Karpas-422 (cell line): Measurements from ENCODE around the gene PCDH9. TPM values are rescaled to one million over a fixed set of nuclear protein-coding genes. Genes with fewer than 3 reads are reported as not detected.
A peak's percentile ranks its signal among the peaks of the same experiment; 100 is the strongest.

Experiments
- DNase-seq: peaks from one replicate; pipeline ENCODE4 v3.0.0-alpha.2; 2015
- H2AFZ ChIP-seq: fragments of 200-600 bp; sonication (generic); 2 replicates; pipeline ENCODE4 v1.6.1; 2014; ENCODE audit warnings: antibody characterized with exemption, low read length, mixed read lengths
- H3K27ac ChIP-seq: fragments of 200-600 bp; sonication (generic); 2 replicates; pipeline ENCODE4 v1.5.1; 2014; ENCODE audit warnings: mild to moderate bottlenecking, low read length, moderate library complexity
- H3K27me3 ChIP-seq: fragments of 200-600 bp; sonication (generic); 2 replicates; pipeline ENCODE4 v1.6.1; 2014; ENCODE audit warnings: low read length, mixed read lengths
- H3K36me3 ChIP-seq: fragments of 200-600 bp; sonication (generic); 2 replicates; pipeline ENCODE4 v1.6.1; 2014; ENCODE audit warnings: low read length, mixed read lengths; ENCODE audit not compliant: insufficient read depth
- H3K4me1 ChIP-seq: fragments of 200-600 bp; sonication (generic); 2 replicates; pipeline ENCODE4 v1.6.1; 2014; ENCODE audit warnings: mild to moderate bottlenecking, low read length, mixed read lengths
- H3K4me2 ChIP-seq: fragments of 200-600 bp; sonication (generic); 2 replicates; pipeline ENCODE4 v1.6.1; 2014; ENCODE audit warnings: low read length, low read depth, mild to moderate bottlenecking; ENCODE audit not compliant: poor library complexity, severe bottlenecking
- H3K4me3 ChIP-seq: fragments of 200-600 bp; sonication (generic); 2 replicates; pipeline ENCODE4 v1.5.1; 2014; ENCODE audit warnings: mild to moderate bottlenecking, antibody characterized with exemption, low read length, mixed read lengths
- H3K79me2 ChIP-seq: fragments of 200-600 bp; sonication (generic); 2 replicates; pipeline ENCODE4 v1.6.1; 2014; ENCODE audit warnings: mild to moderate bottlenecking, low read length, mixed read lengths
- H3K9ac ChIP-seq: fragments of 200-600 bp; sonication (generic); 2 replicates; pipeline ENCODE4 v1.6.0; 2014; ENCODE audit warnings: low read length
- H3K9me2 ChIP-seq: fragments of 200-600 bp; sonication (generic), shearing (Covaris generic); replicated peaks from 2 replicates; pipeline ENCODE4 v1.6.0; 2014; ENCODE audit warnings: mild to moderate bottlenecking, low read length, moderate library complexity; ENCODE audit not compliant: insufficient read depth
- H3K9me3 ChIP-seq: fragments of 300-700, 200-600 bp; sonication (generic); 2 replicates; pipeline ENCODE4 v1.6.1; 2014; ENCODE audit warnings: low read length, mixed read lengths
- H4K20me1 ChIP-seq: fragments of 200-600 bp; sonication (generic); 2 replicates; pipeline ENCODE4 v1.6.1; 2014; ENCODE audit warnings: mild to moderate bottlenecking, antibody characterized with exemption, low read length, low read depth; ENCODE audit not compliant: insufficient read depth
- total RNA-seq: library from RNA; depleted of rRNA; stranded (reverse); fragments of >200 nt; shearing (Covaris generic); gene quantifications from 2 replicates; pipeline ENCODE4 v1.2.3, GENCODE V29; 2014; ENCODE audit warnings: low replicate concordance

PCDH9 gene
- total RNA-seq, 1 experiment from 2014 or later: 5.8 TPM

- Histone ChIP-seq H4K20me1 (no peaks in the 10 kb centered on the region), H3K4me2 (peak overlapping the region; percentile 23), H3K9me2 (no peaks in the 10 kb centered on the region), H3K4me3 (no peak overlapping the region), H3K79me2 (no peaks in the 10 kb centered on the region), H3K9ac (no peak overlapping the region), H3K9me3 (no peaks in the 10 kb centered on the region), H3K4me1 (peaks cover 20% of the 10 kb centered on the region), H3K36me3 (no peaks in the 10 kb centered on the region), H2AFZ (no peak overlapping the region), H3K27me3 (no peaks in the 10 kb centered on the region), H3K27ac (peak overlapping the region; percentile 45; the same call in 1 of the 2 replicates)
- peak; percentile 77 for DNase-seq
Observed at GRCh38 chr13:66492479-66492878, 737.7 kb downstream of the PCDH9 start.

GRCh38 chr13:66491251-66491650 lies 738.9 kb downstream of the PCDH9 start:
- peaks cover 20% of the 10 kb centered on the region for H3K4me1 ChIP-seq
- H2AFZ ChIP-seq: no peak overlapping the region
- no peak for DNase-seq
- H3K79me2 ChIP-seq: no peaks in the 10 kb centered on the region
- no peaks in the 10 kb centered on the region for H4K20me1 ChIP-seq
- no peaks in the 10 kb centered on the region for H3K36me3 ChIP-seq
- H3K4me2 ChIP-seq: no peak overlapping the region
- no peak overlapping the region for H3K27ac ChIP-seq
- H3K9me2 ChIP-seq: no peaks in the 10 kb centered on the region
- H3K27me3 ChIP-seq: no peaks in the 10 kb centered on the region
- no peaks in the 10 kb centered on the region for H3K9me3 ChIP-seq
- H3K9ac ChIP-seq: no peak overlapping the region
- H3K4me3 ChIP-seq: no peak overlapping the region

- Histone ChIP-seq H3K4me2 (no peak overlapping the region), H3K36me3 (no peaks in the 10 kb centered on the region), H4K20me1 (no peaks in the 10 kb centered on the region), H3K9me3 (no peaks in the 10 kb centered on the region), H3K9ac (no peak overlapping the region), H3K27me3 (no peaks in the 10 kb centered on the region), H2AFZ (peak overlapping the region; percentile 79), H3K79me2 (no peaks in the 10 kb centered on the region), H3K4me3 (no peak overlapping the region), H3K4me1 (peaks cover 20% of the 10 kb centered on the region), H3K27ac (no peak overlapping the region), H3K9me2 (no peaks in the 10 kb centered on the region)
- DNase-seq: no peak
Observed at GRCh38 chr13:66489586-66489985, 740.5 kb downstream of the PCDH9 start.

GRCh38 chr13:66489172-66489571 lies 741.0 kb downstream of the PCDH9 start:
- H3K4me1 ChIP-seq: peaks cover 20% of the 10 kb centered on the region
- no peak overlapping the region for H3K9ac ChIP-seq
- no peaks in the 10 kb centered on the region for H3K36me3 ChIP-seq
- no peaks in the 10 kb centered on the region for H3K79me2 ChIP-seq
- H3K9me2 ChIP-seq: no peaks in the 10 kb centered on the region
- no peak overlapping the region for H3K27ac ChIP-seq
- DNase-seq: no peak
- H3K4me3 ChIP-seq: no peak overlapping the region
- H3K9me3 ChIP-seq: no peaks in the 10 kb centered on the region
- H3K27me3 ChIP-seq: no peaks in the 10 kb centered on the region
- H2AFZ ChIP-seq: 0 out of 2 replicates have a peak overlapping the region, but pooled peaks have one; percentile 79
- H4K20me1 ChIP-seq: no peaks in the 10 kb centered on the region
- H3K4me2 ChIP-seq: no peak overlapping the region

- Histone ChIP-seq H3K4me2 (no peak overlapping the region), H3K36me3 (no peaks in the 10 kb centered on the region), H3K79me2 (no peaks in the 10 kb centered on the region), H3K27ac (no peak overlapping the region), H3K9ac (no peak overlapping the region), H3K9me2 (no peaks in the 10 kb centered on the region), H3K4me1 (no peaks in the 10 kb centered on the region), H3K27me3 (no peaks in the 10 kb centered on the region), H3K9me3 (no peaks in the 10 kb centered on the region; the same call in 1 of the 2 replicates), H2AFZ (0 out of 2 replicates have a peak overlapping the region, but pooled peaks have one; percentile 10), H3K4me3 (no peak overlapping the region), H4K20me1 (no peaks in the 10 kb centered on the region)
- peak; percentile 56 for DNase-seq
Observed at GRCh38 chr13:66483712-66484111, 746.4 kb downstream of the PCDH9 start.

GRCh38 chr13:66482836-66483235 lies 747.3 kb downstream of the PCDH9 start:
- Histone ChIP-seq H3K27ac (no peak overlapping the region), H3K4me3 (no peak overlapping the region), H3K27me3 (no peaks in the 10 kb centered on the region), H3K9me2 (no peaks in the 10 kb centered on the region), H3K36me3 (no peaks in the 10 kb centered on the region), H3K4me1 (no peaks in the 10 kb centered on the region), H3K4me2 (no peak overlapping the region), H4K20me1 (no peaks in the 10 kb centered on the region), H3K79me2 (no peaks in the 10 kb centered on the region), H3K9me3 (no peaks in the 10 kb centered on the region; the same call in 1 of the 2 replicates), H2AFZ (peak overlapping the region; percentile 53; the same call in 1 of the 2 replicates), H3K9ac (no peak overlapping the region)
- DNase-seq: no peak

GRCh38 chr13:66477816-66478215 lies 752.3 kb downstream of the PCDH9 start:
- Histone ChIP-seq H3K9me3 (no peaks in the 10 kb centered on the region), H3K9me2 (no peaks in the 10 kb centered on the region), H3K27me3 (no peaks in the 10 kb centered on the region), H3K4me3 (no peak overlapping the region), H3K9ac (no peak overlapping the region), H3K79me2 (no peaks in the 10 kb centered on the region), H2AFZ (no peak overlapping the region), H3K36me3 (no peaks in the 10 kb centered on the region), H4K20me1 (no peaks in the 10 kb centered on the region), H3K4me2 (no peak overlapping the region), H3K27ac (no peak overlapping the region), H3K4me1 (no peaks in the 10 kb centered on the region)
- no peak for DNase-seq

GRCh38 chr13:66475061-66475460 lies 755.1 kb downstream of the PCDH9 start:
- Histone ChIP-seq H3K9me3 (no peaks in the 10 kb centered on the region), H3K36me3 (no peaks in the 10 kb centered on the region), H2AFZ (no peak overlapping the region; the same call in 1 of the 2 replicates), H3K27ac (no peak overlapping the region), H3K4me1 (peaks cover 4% of the 10 kb centered on the region), H4K20me1 (no peaks in the 10 kb centered on the region), H3K9ac (no peak overlapping the region), H3K79me2 (no peaks in the 10 kb centered on the region), H3K4me3 (no peak overlapping the region), H3K27me3 (no peaks in the 10 kb centered on the region), H3K9me2 (no peaks in the 10 kb centered on the region), H3K4me2 (no peak overlapping the region)
- no peak for DNase-seq
